Measurements from ENCODE around the gene INHBA. TPM values are rescaled to one million over a fixed set of nuclear protein-coding genes. Genes with fewer than 3 reads are reported as not detected.

The INHBA gene
- total and polyA plus RNA-seq, 9 of the 15 experiments (the other 6 are each of a cell fraction or from before 2014, with no cell fraction given), result 0.02 to 0.04 TPM; not detected in 7

DNA sequence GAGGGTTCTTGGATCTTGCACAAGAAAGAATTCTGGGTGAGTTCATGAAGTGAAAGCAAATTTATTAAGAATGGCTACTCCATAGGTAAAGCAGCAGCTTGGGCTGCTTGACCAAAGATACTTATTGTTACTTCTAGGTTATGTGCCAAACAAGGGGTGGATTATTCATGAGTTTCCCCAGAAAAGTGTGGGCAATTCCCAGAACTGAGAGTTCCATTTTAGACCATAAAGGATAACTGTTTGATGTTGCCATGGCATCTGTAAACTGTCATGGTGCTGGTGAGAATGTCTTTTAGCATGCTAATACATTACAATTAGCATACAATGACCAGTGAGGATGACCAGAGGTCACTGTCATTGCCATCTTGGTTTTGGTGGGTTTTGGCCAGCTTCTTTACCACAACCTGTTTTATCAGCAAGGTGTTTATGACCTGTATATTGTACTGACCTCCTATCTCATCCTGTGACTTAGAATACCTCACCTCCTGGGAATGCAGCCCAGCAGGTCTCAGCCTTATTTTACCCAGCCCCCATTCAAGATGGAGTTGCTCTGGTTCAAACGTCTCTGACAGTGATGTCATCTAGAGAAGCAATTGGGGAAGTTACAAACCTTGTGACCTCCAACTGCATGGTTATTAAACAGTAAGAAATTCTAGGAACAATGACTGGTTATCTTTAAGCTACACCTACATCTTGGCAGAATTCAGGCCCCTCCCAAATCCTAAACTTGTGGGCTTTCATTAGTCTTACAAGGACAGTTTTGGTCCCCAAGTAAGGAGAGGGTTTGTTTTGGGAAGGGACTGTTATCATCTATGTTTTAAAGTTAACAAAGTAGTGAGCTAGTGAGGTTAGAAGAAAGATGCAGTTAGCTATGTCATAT, 48.0 kb upstream of the INHBA start (continued):
- TF ChIP-seq, protein P1, sequence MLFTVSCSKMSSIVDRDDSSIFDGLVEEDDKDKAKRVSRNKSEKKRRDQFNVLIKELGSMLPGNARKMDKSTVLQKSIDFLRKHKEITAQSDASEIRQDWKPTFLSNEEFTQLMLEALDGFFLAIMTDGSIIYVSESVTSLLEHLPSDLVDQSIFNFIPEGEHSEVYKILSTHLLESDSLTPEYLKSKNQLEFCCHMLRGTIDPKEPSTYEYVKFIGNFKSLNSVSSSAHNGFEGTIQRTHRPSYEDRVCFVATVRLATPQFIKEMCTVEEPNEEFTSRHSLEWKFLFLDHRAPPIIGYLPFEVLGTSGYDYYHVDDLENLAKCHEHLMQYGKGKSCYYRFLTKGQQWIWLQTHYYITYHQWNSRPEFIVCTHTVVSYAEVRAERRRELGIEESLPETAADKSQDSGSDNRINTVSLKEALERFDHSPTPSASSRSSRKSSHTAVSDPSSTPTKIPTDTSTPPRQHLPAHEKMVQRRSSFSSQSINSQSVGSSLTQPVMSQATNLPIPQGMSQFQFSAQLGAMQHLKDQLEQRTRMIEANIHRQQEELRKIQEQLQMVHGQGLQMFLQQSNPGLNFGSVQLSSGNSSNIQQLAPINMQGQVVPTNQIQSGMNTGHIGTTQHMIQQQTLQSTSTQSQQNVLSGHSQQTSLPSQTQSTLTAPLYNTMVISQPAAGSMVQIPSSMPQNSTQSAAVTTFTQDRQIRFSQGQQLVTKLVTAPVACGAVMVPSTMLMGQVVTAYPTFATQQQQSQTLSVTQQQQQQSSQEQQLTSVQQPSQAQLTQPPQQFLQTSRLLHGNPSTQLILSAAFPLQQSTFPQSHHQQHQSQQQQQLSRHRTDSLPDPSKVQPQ (CRISPR knock-in tag; IDR thresholded peaks at IDR 0.05; ENCODE audit: borderline replicate concordance), result no peak
- no peak for TF ChIP-seq IRF2 (CRISPR knock-in tag; IDR thresholded peaks at IDR 0.05)
- no peak for TF ChIP-seq ASH1L (IDR thresholded peaks at IDR 0.05; ENCODE audit: borderline replicate concordance, low read depth, partially characterized antibody)
- TF ChIP-seq CHD1 (IDR thresholded peaks at IDR 0.05; ENCODE audit: low read length), result no peak
- no peak for TF ChIP-seq SRSF3 (IDR thresholded peaks at IDR 0.05; ENCODE audit: insufficient read depth, low read length)
- TF ChIP-seq, protein P2, sequence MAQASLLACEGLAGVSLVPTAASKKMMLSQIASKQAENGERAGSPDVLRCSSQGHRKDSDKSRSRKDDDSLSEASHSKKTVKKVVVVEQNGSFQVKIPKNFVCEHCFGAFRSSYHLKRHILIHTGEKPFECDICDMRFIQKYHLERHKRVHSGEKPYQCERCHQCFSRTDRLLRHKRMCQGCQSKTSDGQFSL (CRISPR knock-in tag; IDR thresholded peaks at IDR 0.05), result no peak
- TF ChIP-seq, protein P2 (tag; IDR thresholded peaks at IDR 0.05), result peak in 1 of 2 experiments; percentile 51; a peak in 1 of 4 replicates
- TF ChIP-seq, protein P3, sequence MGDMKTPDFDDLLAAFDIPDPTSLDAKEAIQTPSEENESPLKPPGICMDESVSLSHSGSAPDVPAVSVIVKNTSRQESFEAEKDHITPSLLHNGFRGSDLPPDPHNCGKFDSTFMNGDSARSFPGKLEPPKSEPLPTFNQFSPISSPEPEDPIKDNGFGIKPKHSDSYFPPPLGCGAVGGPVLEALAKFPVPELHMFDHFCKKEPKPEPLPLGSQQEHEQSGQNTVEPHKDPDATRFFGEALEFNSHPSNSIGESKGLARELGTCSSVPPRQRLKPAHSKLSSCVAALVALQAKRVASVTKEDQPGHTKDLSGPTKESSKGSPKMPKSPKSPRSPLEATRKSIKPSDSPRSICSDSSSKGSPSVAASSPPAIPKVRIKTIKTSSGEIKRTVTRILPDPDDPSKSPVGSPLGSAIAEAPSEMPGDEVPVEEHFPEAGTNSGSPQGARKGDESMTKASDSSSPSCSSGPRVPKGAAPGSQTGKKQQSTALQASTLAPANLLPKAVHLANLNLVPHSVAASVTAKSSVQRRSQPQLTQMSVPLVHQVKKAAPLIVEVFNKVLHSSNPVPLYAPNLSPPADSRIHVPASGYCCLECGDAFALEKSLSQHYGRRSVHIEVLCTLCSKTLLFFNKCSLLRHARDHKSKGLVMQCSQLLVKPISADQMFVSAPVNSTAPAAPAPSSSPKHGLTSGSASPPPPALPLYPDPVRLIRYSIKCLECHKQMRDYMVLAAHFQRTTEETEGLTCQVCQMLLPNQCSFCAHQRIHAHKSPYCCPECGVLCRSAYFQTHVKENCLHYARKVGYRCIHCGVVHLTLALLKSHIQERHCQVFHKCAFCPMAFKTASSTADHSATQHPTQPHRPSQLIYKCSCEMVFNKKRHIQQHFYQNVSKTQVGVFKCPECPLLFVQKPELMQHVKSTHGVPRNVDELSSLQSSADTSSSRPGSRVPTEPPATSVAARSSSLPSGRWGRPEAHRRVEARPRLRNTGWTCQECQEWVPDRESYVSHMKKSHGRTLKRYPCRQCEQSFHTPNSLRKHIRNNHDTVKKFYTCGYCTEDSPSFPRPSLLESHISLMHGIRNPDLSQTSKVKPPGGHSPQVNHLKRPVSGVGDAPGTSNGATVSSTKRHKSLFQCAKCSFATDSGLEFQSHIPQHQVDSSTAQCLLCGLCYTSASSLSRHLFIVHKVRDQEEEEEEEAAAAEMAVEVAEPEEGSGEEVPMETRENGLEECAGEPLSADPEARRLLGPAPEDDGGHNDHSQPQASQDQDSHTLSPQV (IDR thresholded peaks at IDR 0.05), result 0 out of 2 replicates have a peak, but pooled peaks have one; percentile 34
- TF ChIP-seq SNRNP70 (optimal IDR thresholded peaks at IDR 0.05; ENCODE audit: low read depth, low read length), result no peak
- TF ChIP-seq C11orf30 (IDR thresholded peaks at IDR 0.05; ENCODE audit: low read depth), result no peak
- TF ChIP-seq, protein P4, sequence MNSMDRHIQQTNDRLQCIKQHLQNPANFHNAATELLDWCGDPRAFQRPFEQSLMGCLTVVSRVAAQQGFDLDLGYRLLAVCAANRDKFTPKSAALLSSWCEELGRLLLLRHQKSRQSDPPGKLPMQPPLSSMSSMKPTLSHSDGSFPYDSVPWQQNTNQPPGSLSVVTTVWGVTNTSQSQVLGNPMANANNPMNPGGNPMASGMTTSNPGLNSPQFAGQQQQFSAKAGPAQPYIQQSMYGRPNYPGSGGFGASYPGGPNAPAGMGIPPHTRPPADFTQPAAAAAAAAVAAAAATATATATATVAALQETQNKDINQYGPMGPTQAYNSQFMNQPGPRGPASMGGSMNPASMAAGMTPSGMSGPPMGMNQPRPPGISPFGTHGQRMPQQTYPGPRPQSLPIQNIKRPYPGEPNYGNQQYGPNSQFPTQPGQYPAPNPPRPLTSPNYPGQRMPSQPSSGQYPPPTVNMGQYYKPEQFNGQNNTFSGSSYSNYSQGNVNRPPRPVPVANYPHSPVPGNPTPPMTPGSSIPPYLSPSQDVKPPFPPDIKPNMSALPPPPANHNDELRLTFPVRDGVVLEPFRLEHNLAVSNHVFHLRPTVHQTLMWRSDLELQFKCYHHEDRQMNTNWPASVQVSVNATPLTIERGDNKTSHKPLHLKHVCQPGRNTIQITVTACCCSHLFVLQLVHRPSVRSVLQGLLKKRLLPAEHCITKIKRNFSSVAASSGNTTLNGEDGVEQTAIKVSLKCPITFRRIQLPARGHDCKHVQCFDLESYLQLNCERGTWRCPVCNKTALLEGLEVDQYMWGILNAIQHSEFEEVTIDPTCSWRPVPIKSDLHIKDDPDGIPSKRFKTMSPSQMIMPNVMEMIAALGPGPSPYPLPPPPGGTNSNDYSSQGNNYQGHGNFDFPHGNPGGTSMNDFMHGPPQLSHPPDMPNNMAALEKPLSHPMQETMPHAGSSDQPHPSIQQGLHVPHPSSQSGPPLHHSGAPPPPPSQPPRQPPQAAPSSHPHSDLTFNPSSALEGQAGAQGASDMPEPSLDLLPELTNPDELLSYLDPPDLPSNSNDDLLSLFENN (IDR thresholded peaks at IDR 0.05; ENCODE audit: low read depth in 2 of 2, low read length in 2 of 2), result no peak
- TF ChIP-seq ZNF551 (CRISPR knock-in tag; IDR thresholded peaks at IDR 0.05), result no peak
- no peak for TF ChIP-seq KDM2B (CRISPR knock-in tag; IDR thresholded peaks at IDR 0.05)
- no peak for TF ChIP-seq BRD9 (IDR thresholded peaks at IDR 0.05; ENCODE audit: low read depth, partially characterized antibody)
- TF ChIP-seq PHB2 (IDR thresholded peaks at IDR 0.05; ENCODE audit: low read depth), result no peak
